H9 (cell line): Measurements from ENCODE around the gene LRRC14B. TPM values are rescaled to one million over a fixed set of nuclear protein-coding genes. Genes with fewer than 3 reads are reported as not detected.

Source experiments
- DNase-seq: peaks from one replicate; pipeline ENCODE4 v3.0.0-alpha.2; 2017
- H2AFZ ChIP-seq: one replicate; pipeline ENCODE4 v1.6.1; 2013; ENCODE audit warnings: mild to moderate bottlenecking, low read length, control low read depth, moderate library complexity
- H2AK5ac ChIP-seq: 2 replicates; pipeline ENCODE4 v1.6.1; 2013; ENCODE audit warnings: low read length, control low read depth, mixed read lengths; ENCODE audit not compliant: insufficient read length
- H2BK120ac ChIP-seq: one replicate; pipeline ENCODE4 v1.6.1; 2013; ENCODE audit warnings: low read depth, mild to moderate bottlenecking, low read length, control low read depth, inconsistent platforms; ENCODE audit not compliant: poor library complexity, severe bottlenecking
- H2BK12ac ChIP-seq: 2 replicates; pipeline ENCODE4 v1.6.1; 2013; ENCODE audit warnings: low read length, control low read depth, mixed read lengths, low read depth; ENCODE audit not compliant: insufficient read length
- H2BK15ac ChIP-seq: 2 replicates; pipeline ENCODE4 v1.6.1; 2013; ENCODE audit warnings: low read depth, low read length, control low read depth
- H2BK20ac ChIP-seq: one replicate; pipeline ENCODE4 v1.6.1; 2013; ENCODE audit warnings: low read depth, mild to moderate bottlenecking, low read length, control low read depth, inconsistent platforms; ENCODE audit not compliant: poor library complexity, severe bottlenecking
- H2BK5ac ChIP-seq: 2 replicates; pipeline ENCODE4 v1.6.1; 2013; ENCODE audit warnings: low read length, control low read depth, mixed read lengths; ENCODE audit not compliant: insufficient read length
- H3K14ac ChIP-seq: 2 replicates; pipeline ENCODE4 v1.6.1; 2013; ENCODE audit warnings: low read length, control low read depth; ENCODE audit not compliant: insufficient read depth
- H3K18ac ChIP-seq: 2 replicates; pipeline ENCODE4 v1.6.1; 2013; ENCODE audit warnings: low read depth, mild to moderate bottlenecking, mixed read lengths, low read length, control low read depth; ENCODE audit not compliant: insufficient read length
- H3K23ac ChIP-seq: 2 replicates; pipeline ENCODE4 v1.6.1; 2013; ENCODE audit warnings: low read length, control low read depth, mixed read lengths, low read depth; ENCODE audit not compliant: insufficient read length
- H3K23me2 ChIP-seq: 2 replicates; pipeline ENCODE4 v1.6.1; 2013; ENCODE audit warnings: low read depth, mild to moderate bottlenecking, mixed read lengths, low read length, control low read depth; ENCODE audit not compliant: insufficient read length, poor library complexity, severe bottlenecking
- H3K27ac ChIP-seq: 2 replicates; pipeline ENCODE4 v1.5.1; 2013; ENCODE audit warnings: low read length, control low read depth, mixed read lengths, low read depth; ENCODE audit not compliant: insufficient read length
- H3K27me3 ChIP-seq: 2 replicates; pipeline ENCODE4 v1.6.1; 2013; ENCODE audit warnings: low read length, control low read depth, inconsistent platforms; ENCODE audit not compliant: insufficient read depth
- H3K4ac ChIP-seq: 2 replicates; pipeline ENCODE4 v1.6.1; 2013; ENCODE audit warnings: low read depth, mild to moderate bottlenecking, control low read depth, inconsistent platforms, low read length, moderate library complexity
- H3K4me1 ChIP-seq: 2 replicates; pipeline ENCODE4 v1.6.1; 2013; ENCODE audit warnings: low read length, control low read depth, inconsistent platforms; ENCODE audit not compliant: insufficient read depth
- H3K4me2 ChIP-seq: 2 replicates; pipeline ENCODE4 v1.6.1; 2013; ENCODE audit warnings: low read length, control low read depth, mixed read lengths; ENCODE audit not compliant: insufficient read length, insufficient read depth
- H3K56ac ChIP-seq: 2 replicates; pipeline ENCODE4 v1.6.1; 2013; ENCODE audit warnings: low read depth, mild to moderate bottlenecking, mixed read lengths, low read length, control low read depth; ENCODE audit not compliant: insufficient read length
- H3K79me1 ChIP-seq: 2 replicates; pipeline ENCODE4 v1.6.1; 2013; ENCODE audit warnings: low read depth, mild to moderate bottlenecking, moderate library complexity, low read length, control low read depth, inconsistent platforms; ENCODE audit not compliant: insufficient read depth, poor library complexity, severe bottlenecking
- H3K79me2 ChIP-seq: 2 replicates; pipeline ENCODE4 v1.6.1; 2013; ENCODE audit warnings: low read length, control low read depth, inconsistent platforms; ENCODE audit not compliant: insufficient read depth
- H3K9ac ChIP-seq: 2 replicates; pipeline ENCODE4 v1.6.1; 2013; ENCODE audit warnings: low read length, control low read depth, mixed read lengths; ENCODE audit not compliant: insufficient read length; ENCODE audit errors: extremely low read depth
- H3K9me3 ChIP-seq: one replicate; pipeline ENCODE4 v1.6.1; 2013; ENCODE audit warnings: low read depth, low read length, inconsistent platforms; ENCODE audit not compliant: control insufficient read depth
- H3T11ph ChIP-seq: one replicate; pipeline ENCODE4 v1.6.1; 2013; ENCODE audit warnings: mild to moderate bottlenecking, low read length, control low read depth, inconsistent platforms
- H4K20me1 ChIP-seq: one replicate; pipeline ENCODE4 v1.6.1; 2013; ENCODE audit not compliant: control insufficient read depth, insufficient read length, insufficient read depth
- H4K5ac ChIP-seq: 2 replicates; pipeline ENCODE4 v1.6.1; 2013; ENCODE audit warnings: low read depth, mild to moderate bottlenecking, mixed read lengths, low read length, control low read depth; ENCODE audit not compliant: insufficient read length
- H4K8ac ChIP-seq: replicated peaks from 2 replicates; pipeline ENCODE4 v1.6.1; 2013; ENCODE audit warnings: low read length, control low read depth, mixed read lengths, low read depth; ENCODE audit not compliant: insufficient read length
- H4K91ac ChIP-seq: 2 replicates; pipeline ENCODE4 v1.6.1; 2013; ENCODE audit warnings: low read depth, mild to moderate bottlenecking, moderate library complexity, mixed read lengths, low read length, control low read depth; ENCODE audit not compliant: insufficient read length
- H3K27ac Mint-ChIP-seq, 3 experiments: 2 replicates in 2 of 3; 3 replicates in 1 of 3; pipeline ENCODE4 v1.8.0; 2020 to 2021; ENCODE audit warnings: mixed read lengths in 3 of 3, mild to moderate bottlenecking in 1 of 3, moderate library complexity in 1 of 3
- H3K27me3 Mint-ChIP-seq: 2 replicates; pipeline ENCODE4 v1.8.0; 2021; ENCODE audit warnings: low read depth, mild to moderate bottlenecking, moderate library complexity, mixed read lengths
- H3K36me3 Mint-ChIP-seq, 3 experiments: 2 replicates in 2 of 3; 3 replicates in 1 of 3; pipeline ENCODE4 v1.8.0; 2020 to 2021; ENCODE audit warnings: low read depth in 3 of 3, mixed read lengths in 3 of 3; ENCODE audit not compliant: insufficient read depth in 1 of 3
- H3K4me1 Mint-ChIP-seq, 2 experiments: 2 replicates each; pipeline ENCODE4 v1.8.0; 2020; ENCODE audit warnings: mixed read lengths in 2 of 2
- H3K4me3 Mint-ChIP-seq, 2 experiments: 2 replicates in 1 of 2; 3 replicates in 1 of 2; pipeline ENCODE4 v1.8.0; 2020 to 2021; ENCODE audit warnings: mild to moderate bottlenecking in 2 of 2, mixed read lengths in 2 of 2, moderate library complexity in 1 of 2
- H3K9me3 Mint-ChIP-seq, 2 experiments: 2 replicates in 1 of 2; 3 replicates in 1 of 2; pipeline ENCODE4 v1.8.0; 2020; ENCODE audit warnings: mild to moderate bottlenecking in 2 of 2, mixed read lengths in 2 of 2, moderate library complexity in 1 of 2
- WGBS: extraction: QIAGEN DNeasy Blood & Tissue Kit; methylation state at CpG from one replicate; pipeline ENCODE4 v1.1.7; 2013; ENCODE audit warnings: missing lambda C conversion rate, low lambda C conversion rate, mixed read lengths; ENCODE audit not compliant: insufficient read length; ENCODE audit errors: extremely low coverage; 5-methylcytosine and 5-hydroxymethylcytosine counted together
- total RNA-seq: library from RNA; stranded (reverse); gene quantifications from 2 replicates; pipeline ENCODE4 v1.2.1, GENCODE V29; 2021
- TF ChIP-seq, protein P1 (sequence below): fragments of 200-600 bp; sonication (generic); conservative IDR thresholded peaks from 3 replicates; pipeline ENCODE4 v1.8.0; 2021; ENCODE audit warnings: antibody characterized with exemption, mild to moderate bottlenecking

LRRC14B gene
- total RNA-seq, 1 experiment from 2014 or later = not detected

- H2BK5ac ChIP-seq = no peak overlapping the region
- no peaks in the 10 kb centered on the region for H3K79me1 ChIP-seq
- no CpG with 5 or more reads among the region's 28 CpGs for WGBS
- H2AFZ ChIP-seq = no peak overlapping the region
- no peak overlapping the region for H3K18ac ChIP-seq
- no peak overlapping the region for H3K4ac ChIP-seq
- no peak overlapping the region for H3K56ac ChIP-seq
- H4K91ac ChIP-seq = no peak overlapping the region
- H3K27me3 ChIP-seq = no peaks in the 10 kb centered on the region
- no peak overlapping the region for H2BK12ac ChIP-seq
- H3K4me3 Mint-ChIP-seq = no peak overlapping the region
- no peak overlapping the region for H3K23ac ChIP-seq
- H4K8ac ChIP-seq = no peak overlapping the region
- no peak overlapping the region for H2AK5ac ChIP-seq
- peaks cover 9 to 13% of the 10 kb centered on the region in 2 experiments for H3K4me1 Mint-ChIP-seq
- no peak overlapping the region for H2BK20ac ChIP-seq
- H3K23me2 ChIP-seq = no peaks in the 10 kb centered on the region
- H3K36me3 Mint-ChIP-seq = peaks cover 8 to 31% (median 29%) of the 10 kb centered on the region in 3 experiments; a peak in 6 of 7 replicates
- H3K4me2 ChIP-seq = no peak overlapping the region
- DNase-seq = no peak
- no peak overlapping the region for H2BK120ac ChIP-seq
- H3T11ph ChIP-seq = no peak overlapping the region
- no peak overlapping the region for H3K27ac Mint-ChIP-seq
- no peak overlapping the region for H3K9ac ChIP-seq
- H4K5ac ChIP-seq = no peak overlapping the region
- H3K27ac ChIP-seq = no peak overlapping the region
- H3K9me3 ChIP-seq = no peaks in the 10 kb centered on the region
- peaks cover 6% of the 10 kb centered on the region for H3K27me3 Mint-ChIP-seq
- TF ChIP-seq, protein P1, sequence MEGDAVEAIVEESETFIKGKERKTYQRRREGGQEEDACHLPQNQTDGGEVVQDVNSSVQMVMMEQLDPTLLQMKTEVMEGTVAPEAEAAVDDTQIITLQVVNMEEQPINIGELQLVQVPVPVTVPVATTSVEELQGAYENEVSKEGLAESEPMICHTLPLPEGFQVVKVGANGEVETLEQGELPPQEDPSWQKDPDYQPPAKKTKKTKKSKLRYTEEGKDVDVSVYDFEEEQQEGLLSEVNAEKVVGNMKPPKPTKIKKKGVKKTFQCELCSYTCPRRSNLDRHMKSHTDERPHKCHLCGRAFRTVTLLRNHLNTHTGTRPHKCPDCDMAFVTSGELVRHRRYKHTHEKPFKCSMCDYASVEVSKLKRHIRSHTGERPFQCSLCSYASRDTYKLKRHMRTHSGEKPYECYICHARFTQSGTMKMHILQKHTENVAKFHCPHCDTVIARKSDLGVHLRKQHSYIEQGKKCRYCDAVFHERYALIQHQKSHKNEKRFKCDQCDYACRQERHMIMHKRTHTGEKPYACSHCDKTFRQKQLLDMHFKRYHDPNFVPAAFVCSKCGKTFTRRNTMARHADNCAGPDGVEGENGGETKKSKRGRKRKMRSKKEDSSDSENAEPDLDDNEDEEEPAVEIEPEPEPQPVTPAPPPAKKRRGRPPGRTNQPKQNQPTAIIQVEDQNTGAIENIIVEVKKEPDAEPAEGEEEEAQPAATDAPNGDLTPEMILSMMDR = no peak
- no peaks in the 10 kb centered on the region for H3K9me3 Mint-ChIP-seq
- H3K79me2 ChIP-seq = no peaks in the 10 kb centered on the region
- no peak overlapping the region for H2BK15ac ChIP-seq
- H3K4me1 ChIP-seq = 0 out of 2 replicates have a peak, but pooled peaks cover 3% of the 10 kb centered on the region
- H4K20me1 ChIP-seq = no peaks in the 10 kb centered on the region
- no peak overlapping the region for H3K14ac ChIP-seq
Observed at GRCh38 chr5:186091-187041, 4.9 kb upstream of the LRRC14B start.
